ENCODE results near the gene CRMP1.
"Not testable (repeated sequence)": the region's sequence is repeated elsewhere in the genome, so short reads cannot be mapped to it uniquely, and the experiment has no call there.

CRMP1 gene

GRCh38 chr4:5839751-5840674, 52.9 kb downstream of the CRMP1 start:
- H3K9ac ChIP-seq (ENCODE audit: insufficient read length, low read depth) = no peak overlapping the region
- no peaks in the 10 kb centered on the region for H3K4me1 ChIP-seq (ENCODE audit: insufficient read depth, insufficient read length)
- no peaks in the 10 kb centered on the region for H3K27me3 ChIP-seq (ENCODE audit: insufficient read depth, insufficient read length)
- no peak for TF ChIP-seq YY1 (IDR thresholded peaks at IDR 0.05; ENCODE audit: insufficient read depth, insufficient read length)
- no peak for TF ChIP-seq ZNF274 (IDR thresholded peaks at IDR 0.05; ENCODE audit: low read depth, low read length)
- TF ChIP-seq SUZ12 (IDR thresholded peaks at IDR 0.05; ENCODE audit: extremely low read depth, insufficient read depth, insufficient read length) = no peak
- H3K36me3 ChIP-seq (ENCODE audit: insufficient read depth, insufficient read length, low read length) = peaks cover 76% of the 10 kb centered on the region
- DNase-seq (ENCODE audit: low read depth, low spot score) = no peak
- no peaks in the 10 kb centered on the region for H3K9me3 ChIP-seq (ENCODE audit: insufficient read depth, low read length)
- H3K4me3 ChIP-seq (ENCODE audit: insufficient read length, low read depth) = no peak overlapping the region

- Histone ChIP-seq H3K9ac (ENCODE audit: insufficient read length, low read depth) (no peak overlapping the region), H3K9me3 (ENCODE audit: insufficient read depth, low read length) (no peaks in the 10 kb centered on the region), H3K4me1 (ENCODE audit: insufficient read depth, insufficient read length) (no peaks in the 10 kb centered on the region), H3K36me3 (ENCODE audit: insufficient read depth, insufficient read length, low read length) (peaks cover 79% of the 10 kb centered on the region), H3K4me3 (ENCODE audit: insufficient read length, low read depth) (no peak overlapping the region), H3K27me3 (ENCODE audit: insufficient read depth, insufficient read length) (no peaks in the 10 kb centered on the region)
- TF ChIP-seq SUZ12 (IDR thresholded peaks at IDR 0.05; ENCODE audit: extremely low read depth, insufficient read depth, insufficient read length) (no peak), ZNF274 (IDR thresholded peaks at IDR 0.05; ENCODE audit: low read depth, low read length) (no peak), YY1 (IDR thresholded peaks at IDR 0.05; ENCODE audit: insufficient read depth, insufficient read length) (no peak)
- no peak for DNase-seq (ENCODE audit: low read depth, low spot score)
Measured at GRCh38 chr4:5839332-5839731, 53.6 kb downstream of the CRMP1 start.

- not testable (repeated sequence) for H3K9ac ChIP-seq (ENCODE audit: insufficient read length, low read depth); H3K4me1 ChIP-seq (ENCODE audit: insufficient read depth, insufficient read length); H3K9me3 ChIP-seq (ENCODE audit: insufficient read depth, low read length); DNase-seq (ENCODE audit: low read depth, low spot score); H3K4me3 ChIP-seq (ENCODE audit: insufficient read length, low read depth); H3K27me3 ChIP-seq (ENCODE audit: insufficient read depth, insufficient read length)
- peaks cover 72% of the 10 kb centered on the region for H3K36me3 ChIP-seq (ENCODE audit: insufficient read depth, insufficient read length, low read length)
Measured at GRCh38 chr4:5837483-5837882, 55.4 kb downstream of the CRMP1 start.

- H3K4me1 ChIP-seq (ENCODE audit: insufficient read depth, insufficient read length) = no peaks in the 10 kb centered on the region
- DNase-seq (ENCODE audit: low read depth, low spot score) = no peak
- H3K9me3 ChIP-seq (ENCODE audit: insufficient read depth, low read length) = no peaks in the 10 kb centered on the region
- no peak overlapping the region for H3K9ac ChIP-seq (ENCODE audit: insufficient read length, low read depth)
- no peak for TF ChIP-seq YY1 (IDR thresholded peaks at IDR 0.05; ENCODE audit: insufficient read depth, insufficient read length)
- TF ChIP-seq ZNF274 (IDR thresholded peaks at IDR 0.05; ENCODE audit: low read depth, low read length) = no peak
- no peak for TF ChIP-seq SUZ12 (IDR thresholded peaks at IDR 0.05; ENCODE audit: extremely low read depth, insufficient read depth, insufficient read length)
- H3K4me3 ChIP-seq (ENCODE audit: insufficient read length, low read depth) = no peak overlapping the region
- H3K27me3 ChIP-seq (ENCODE audit: insufficient read depth, insufficient read length) = no peaks in the 10 kb centered on the region
- peaks cover 68% of the 10 kb centered on the region for H3K36me3 ChIP-seq (ENCODE audit: insufficient read depth, insufficient read length, low read length)
Measured at GRCh38 chr4:5836943-5837342, 55.9 kb downstream of the CRMP1 start.

- H3K4me3 ChIP-seq (ENCODE audit: insufficient read length, low read depth) = no peak overlapping the region
- H3K9ac ChIP-seq (ENCODE audit: insufficient read length, low read depth) = no peak overlapping the region
- peaks cover 63% of the 10 kb centered on the region for H3K36me3 ChIP-seq (ENCODE audit: insufficient read depth, insufficient read length, low read length)
- H3K27me3 ChIP-seq (ENCODE audit: insufficient read depth, insufficient read length) = no peaks in the 10 kb centered on the region
- TF ChIP-seq SUZ12 (IDR thresholded peaks at IDR 0.05; ENCODE audit: extremely low read depth, insufficient read depth, insufficient read length) = no peak
- no peak for TF ChIP-seq ZNF274 (IDR thresholded peaks at IDR 0.05; ENCODE audit: low read depth, low read length)
- TF ChIP-seq YY1 (IDR thresholded peaks at IDR 0.05; ENCODE audit: insufficient read depth, insufficient read length) = no peak
- H3K4me1 ChIP-seq (ENCODE audit: insufficient read depth, insufficient read length) = no peaks in the 10 kb centered on the region
- no peaks in the 10 kb centered on the region for H3K9me3 ChIP-seq (ENCODE audit: insufficient read depth, low read length)
- no peak for DNase-seq (ENCODE audit: low read depth, low spot score)
Measured at GRCh38 chr4:5828005-5828391, 64.9 kb downstream of the CRMP1 start.

- Histone ChIP-seq H3K27me3 (ENCODE audit: insufficient read depth, insufficient read length) (no peaks in the 10 kb centered on the region), H3K4me1 (ENCODE audit: insufficient read depth, insufficient read length) (no peaks in the 10 kb centered on the region), H3K4me3 (ENCODE audit: insufficient read length, low read depth) (no peak overlapping the region), H3K9me3 (ENCODE audit: insufficient read depth, low read length) (no peaks in the 10 kb centered on the region), H3K36me3 (ENCODE audit: insufficient read depth, insufficient read length, low read length) (peaks cover 69% of the 10 kb centered on the region), H3K9ac (ENCODE audit: insufficient read length, low read depth) (no peak overlapping the region)
- DNase-seq (ENCODE audit: low read depth, low spot score) = no peak
- no peak for TF ChIP-seq SUZ12 (IDR thresholded peaks at IDR 0.05; ENCODE audit: extremely low read depth, insufficient read depth, insufficient read length)
- no peak for TF ChIP-seq YY1 (IDR thresholded peaks at IDR 0.05; ENCODE audit: insufficient read depth, insufficient read length)
- no peak for TF ChIP-seq ZNF274 (IDR thresholded peaks at IDR 0.05; ENCODE audit: low read depth, low read length)
Measured at GRCh38 chr4:5827108-5828004, 65.5 kb downstream of the CRMP1 start.

All from NT2/D1 (cell line).